Left lung (tissue), 14 donors: Measurements from ENCODE around the gene FGD3. TPM values are rescaled to one million over a fixed set of nuclear protein-coding genes. Genes with fewer than 3 reads are reported as not detected.
"Not testable (repeated sequence)": the region's sequence is repeated elsewhere in the genome, so short reads cannot be mapped to it uniquely, and the experiment has no call there.

Experiments used
- ATAC-seq: fragments of 200-7000 bp; cut with Tn5 transposase; one replicate; pipeline ENCODE4 v1.9.1; 2020; ENCODE audit warnings: moderate library complexity
- DNase-seq, 4 donors: peaks; one replicate each; pipeline ENCODE4 v3.0.0-alpha.2; 2013 to 2020
- H3K27ac ChIP-seq, 2 donors: fragments of 200-600 bp; sonication (generic) in 1 of 2; one replicate each; pipeline versions ENCODE4 v1.5.0 to v1.8.0; 2020 to 2021
- H3K27me3 ChIP-seq, 2 donors: fragments of 200-600 bp; sonication (generic) in 1 of 2; one replicate each; pipeline versions ENCODE4 v1.5.0 to v1.8.0; 2020 to 2021
- H3K36me3 ChIP-seq, 2 donors: fragments of 200-600 bp; sonication (generic) in 1 of 2; one replicate each; pipeline versions ENCODE4 v1.5.0 to v1.8.0; 2020 to 2021
- H3K4me1 ChIP-seq, 2 donors: fragments of 200-600 bp; one replicate each; pipeline ENCODE4 v1.8.0; 2021
- H3K4me3 ChIP-seq, 2 donors: fragments of 200-600 bp; sonication (generic) in 1 of 2; one replicate each; pipeline versions ENCODE4 v1.5.0 to v1.8.0; 2020 to 2021; ENCODE audit warnings: mild to moderate bottlenecking in 1 of 2
- H3K9me3 ChIP-seq, 2 donors: fragments of 200-600 bp; sonication (generic) in 1 of 2; one replicate each; pipeline versions ENCODE4 v1.5.0 to v1.8.0; 2020 to 2021
- intact Hi-C, 2 donors: fragments of 100-400 bp; cut with DNase I; formaldehyde crosslinking; loops; one replicate each; pipeline versions ENCODE4 v1.11.2 to v1.14.2; 2022
- long read RNA-seq, 12 donors: library from polyadenylated mRNA in 2 of 12; unstranded in 2 of 12; transcript quantifications; one replicate each; pipeline ENCODE4 v2.0.0 and lab custom pipeline, GENCODE V29; 2019 to 2026
- polyA plus RNA-seq, 6 donors: library from polyadenylated mRNA; unstranded; fragments of 120-200 nt; gene quantifications; one replicate each; pipeline ENCODE4 v1.2.1, GENCODE V29; 2013; ENCODE audit not compliant: insufficient read length in 6 of 6
- total RNA-seq, 2 donors: library from RNA; stranded (reverse); fragmentation: NEBNext Ultra II Directional; extraction: Animal tissue kit (Norgen Biotek cat#: 25700); gene quantifications; one replicate each; pipeline ENCODE4 v1.2.1, GENCODE V29; 2021
- TF ChIP-seq, protein P1 (sequence below), 2 donors: fragments of 200-600 bp; sonication (generic) in 1 of 2; IDR thresholded peaks; one replicate each; pipeline versions ENCODE4 v1.5.0 to v1.8.0; 2021; ENCODE audit warnings: antibody characterized with exemption in 2 of 2
- donor health status: DM: no; HTN: yes; CAD: no.
- donor health status: DM: no; HTN: no; CAD: no.

Gene FGD3, protein sequence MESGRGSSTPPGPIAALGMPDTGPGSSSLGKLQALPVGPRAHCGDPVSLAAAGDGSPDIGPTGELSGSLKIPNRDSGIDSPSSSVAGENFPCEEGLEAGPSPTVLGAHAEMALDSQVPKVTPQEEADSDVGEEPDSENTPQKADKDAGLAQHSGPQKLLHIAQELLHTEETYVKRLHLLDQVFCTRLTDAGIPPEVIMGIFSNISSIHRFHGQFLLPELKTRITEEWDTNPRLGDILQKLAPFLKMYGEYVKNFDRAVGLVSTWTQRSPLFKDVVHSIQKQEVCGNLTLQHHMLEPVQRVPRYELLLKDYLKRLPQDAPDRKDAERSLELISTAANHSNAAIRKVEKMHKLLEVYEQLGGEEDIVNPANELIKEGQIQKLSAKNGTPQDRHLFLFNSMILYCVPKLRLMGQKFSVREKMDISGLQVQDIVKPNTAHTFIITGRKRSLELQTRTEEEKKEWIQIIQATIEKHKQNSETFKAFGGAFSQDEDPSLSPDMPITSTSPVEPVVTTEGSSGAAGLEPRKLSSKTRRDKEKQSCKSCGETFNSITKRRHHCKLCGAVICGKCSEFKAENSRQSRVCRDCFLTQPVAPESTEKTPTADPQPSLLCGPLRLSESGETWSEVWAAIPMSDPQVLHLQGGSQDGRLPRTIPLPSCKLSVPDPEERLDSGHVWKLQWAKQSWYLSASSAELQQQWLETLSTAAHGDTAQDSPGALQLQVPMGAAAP
- total RNA-seq (10 to 100 TPM; 17.2 to 29.9 TPM), polyA plus RNA-seq (1 to 10 TPM; 4.2 to 8.8 (median 6.6) TPM)
- long read RNA-seq, donor 1, partial matches to known transcripts, result 0 of 4 reads
- long read RNA-seq, donor 1, other reads (novel, unspliced or antisense), result 0 of 4 reads
- long read RNA-seq, donor 2, result 0 reads
- long read RNA-seq, donor 3, result 0 reads
- long read RNA-seq, donor 4, partial matches to known transcripts, result 4 of 7 reads
- long read RNA-seq, donor 4, other reads (novel, unspliced or antisense), result 0 of 7 reads
- long read RNA-seq, donor 5, partial matches to known transcripts, result 5 of 6 reads
- long read RNA-seq, donor 5, other reads (novel, unspliced or antisense), result 0 of 6 reads
- long read RNA-seq, donor 6, result 0 reads
- long read RNA-seq, donor 7, result 0 reads
- long read RNA-seq, donor 8, result 0 reads
- long read RNA-seq, donor 9, result 0 reads
- long read RNA-seq, donor 10, transcript FGD3-205 (18 exons, 3,057 nt), result major isoform, 5 of 9 reads
- long read RNA-seq, donor 10, partial matches to known transcripts, result 4 of 9 reads
- long read RNA-seq, donor 10, other reads (novel, unspliced or antisense), result 0 of 9 reads
- long read RNA-seq, donor 11, partial matches to known transcripts, result 5 of 6 reads
- long read RNA-seq, donor 11, other reads (novel, unspliced or antisense), result 0 of 6 reads
- long read RNA-seq, donor 12, partial matches to known transcripts, result 0 of 1 reads
- long read RNA-seq, donor 12, other reads (novel, unspliced or antisense), result 0 of 1 reads

DNA sequence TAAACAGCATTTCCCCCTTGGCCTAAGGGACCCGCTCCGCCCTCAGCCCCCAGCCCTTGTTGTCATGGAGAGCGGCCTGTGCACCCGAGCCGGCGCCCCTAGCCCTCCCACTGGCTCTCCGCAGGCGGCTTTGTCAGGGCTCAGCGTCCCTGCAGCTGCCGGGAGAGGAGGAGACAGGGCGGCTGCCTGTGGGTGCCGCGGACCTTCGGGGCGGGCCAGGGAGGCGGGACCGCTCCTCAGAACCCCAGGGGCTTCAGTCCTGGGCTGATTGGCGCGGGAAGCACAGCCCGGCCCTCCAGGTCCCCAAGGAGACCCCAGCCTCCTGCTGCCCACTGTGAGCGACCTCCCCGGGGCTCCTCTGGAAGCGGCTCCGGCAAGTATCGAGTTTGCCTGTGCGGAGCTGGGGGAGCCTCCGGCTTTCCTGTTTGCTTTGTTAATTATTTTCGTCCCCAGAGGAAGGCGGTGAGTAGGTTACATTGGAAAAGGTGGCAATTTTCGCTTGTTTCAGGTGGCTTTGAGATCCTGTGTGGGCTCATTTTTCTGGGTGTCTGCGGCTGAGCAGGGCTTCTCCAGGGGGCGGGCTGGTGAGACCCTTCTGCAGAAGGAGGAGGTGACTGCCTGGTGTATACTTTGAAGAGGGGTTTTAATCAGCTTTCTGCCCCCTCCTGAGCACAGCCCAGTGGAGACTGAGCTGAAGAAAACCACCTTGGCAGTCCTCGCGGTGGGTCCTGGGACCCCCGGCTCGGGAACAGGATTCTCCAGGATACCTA is at the start of gene FGD3:
FGD3 (plus strand) TSS at position 256 of the 770 bp plus-strand sequence. CDS start 28,734 bp downstream, outside the sequence.
- H3K27me3 ChIP-seq, result peaks cover 0 to 35% of the 10 kb centered on the region in 2 donors
- peak in 2 of 4 donors; percentile 53 to 86 for DNase-seq
- intact Hi-C loops, result no loop called here
- H3K4me3 ChIP-seq, result peak within 1 kb of the TSS; percentile 42 to 47
- TF ChIP-seq, protein P1, sequence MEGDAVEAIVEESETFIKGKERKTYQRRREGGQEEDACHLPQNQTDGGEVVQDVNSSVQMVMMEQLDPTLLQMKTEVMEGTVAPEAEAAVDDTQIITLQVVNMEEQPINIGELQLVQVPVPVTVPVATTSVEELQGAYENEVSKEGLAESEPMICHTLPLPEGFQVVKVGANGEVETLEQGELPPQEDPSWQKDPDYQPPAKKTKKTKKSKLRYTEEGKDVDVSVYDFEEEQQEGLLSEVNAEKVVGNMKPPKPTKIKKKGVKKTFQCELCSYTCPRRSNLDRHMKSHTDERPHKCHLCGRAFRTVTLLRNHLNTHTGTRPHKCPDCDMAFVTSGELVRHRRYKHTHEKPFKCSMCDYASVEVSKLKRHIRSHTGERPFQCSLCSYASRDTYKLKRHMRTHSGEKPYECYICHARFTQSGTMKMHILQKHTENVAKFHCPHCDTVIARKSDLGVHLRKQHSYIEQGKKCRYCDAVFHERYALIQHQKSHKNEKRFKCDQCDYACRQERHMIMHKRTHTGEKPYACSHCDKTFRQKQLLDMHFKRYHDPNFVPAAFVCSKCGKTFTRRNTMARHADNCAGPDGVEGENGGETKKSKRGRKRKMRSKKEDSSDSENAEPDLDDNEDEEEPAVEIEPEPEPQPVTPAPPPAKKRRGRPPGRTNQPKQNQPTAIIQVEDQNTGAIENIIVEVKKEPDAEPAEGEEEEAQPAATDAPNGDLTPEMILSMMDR (IDR thresholded peaks at IDR 0.05), result no peak
- no peaks in the 10 kb centered on the region for H3K9me3 ChIP-seq
- peaks cover 3 to 14% of the 10 kb centered on the region in 2 donors for H3K4me1 ChIP-seq
- no peak within 1 kb of the TSS for H3K27ac ChIP-seq
- ATAC-seq, result peak; percentile 89
- no peaks in the 10 kb centered on the region for H3K36me3 ChIP-seq

DNA sequence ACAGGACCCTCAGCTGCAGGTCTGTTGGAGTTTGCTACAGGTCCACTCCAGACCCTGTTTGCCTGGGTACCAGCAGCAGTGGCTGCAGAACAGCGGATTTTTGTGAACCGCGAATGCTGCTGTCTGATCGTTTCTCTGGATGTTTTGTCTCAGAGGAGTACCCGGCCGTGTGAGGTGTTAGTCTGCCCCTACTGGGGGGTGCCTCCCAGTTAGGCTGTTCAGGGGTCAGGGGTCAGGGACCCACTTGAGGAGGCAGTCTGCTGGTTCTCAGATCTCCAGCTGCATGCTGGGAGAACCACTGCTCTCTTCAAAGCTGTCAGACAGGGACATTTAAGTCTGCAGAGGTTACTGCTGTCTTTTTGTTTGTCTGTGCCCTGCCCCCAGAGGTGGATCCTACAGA is 42.2 kb upstream of the FGD3 start:
- H3K27me3 ChIP-seq, DNase-seq, H3K9me3 ChIP-seq, ATAC-seq, H3K27ac ChIP-seq, intact Hi-C loops, H3K36me3 ChIP-seq, H3K4me1 ChIP-seq, H3K4me3 ChIP-seq: not testable (repeated sequence)

DNA sequence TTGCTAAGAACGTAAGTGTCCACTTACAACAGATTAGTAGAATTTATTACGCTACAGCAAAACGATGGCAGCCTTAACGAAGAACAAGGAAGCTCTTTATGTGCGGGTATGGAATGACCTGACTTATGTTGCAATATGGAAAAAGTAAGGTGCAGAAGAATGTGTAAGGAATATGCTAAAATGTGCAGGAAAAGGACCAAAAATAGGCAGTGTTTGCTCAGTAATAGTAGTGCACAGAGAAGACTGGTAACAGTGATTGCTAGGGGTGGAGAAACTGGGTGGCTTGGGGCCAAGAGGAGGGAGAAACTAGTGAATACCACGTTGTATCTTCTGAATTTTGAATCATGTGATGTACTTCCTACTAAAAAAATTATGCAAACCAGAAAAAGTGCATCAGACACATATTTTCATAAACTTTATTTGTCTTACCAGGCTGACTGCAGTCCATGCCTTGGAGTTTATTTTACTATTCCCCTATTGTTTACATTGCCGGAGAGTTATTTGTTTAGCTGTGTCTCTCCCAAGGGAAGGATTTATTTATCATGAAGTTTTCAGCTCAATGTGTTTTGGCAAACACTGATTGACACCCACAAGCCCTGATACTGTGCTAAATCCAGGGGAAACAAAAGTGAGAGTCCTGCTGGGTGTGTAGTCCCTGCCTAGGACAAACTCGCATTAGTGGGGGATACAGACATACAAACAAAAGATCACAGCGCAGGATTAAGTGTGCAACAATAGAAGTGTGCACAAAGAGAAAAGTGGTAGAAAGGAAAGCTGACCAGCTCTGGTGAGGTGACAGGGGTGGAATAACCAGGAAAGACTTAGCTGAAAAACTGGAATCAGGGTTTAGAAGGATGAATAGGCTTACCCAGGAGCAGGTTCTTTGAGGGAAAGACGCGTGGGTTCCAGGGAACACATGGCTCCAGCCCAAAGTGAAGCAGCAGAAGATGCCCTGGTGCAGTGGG is 35.5 kb upstream of the FGD3 start:
- TF ChIP-seq, protein P1 (IDR thresholded peaks at IDR 0.05), result no peak
- H3K27me3 ChIP-seq, result peaks cover 0 to 5% of the 10 kb centered on the region in 2 donors
- DNase-seq (peak in 2 of 4 donors; percentile 3 to 30), ATAC-seq (peak; percentile 49)
- peaks cover 0 to 8% of the 10 kb centered on the region in 2 donors for H3K4me1 ChIP-seq
- no peaks in the 10 kb centered on the region for H3K36me3 ChIP-seq
- no peaks in the 10 kb centered on the region for H3K9me3 ChIP-seq
- intact Hi-C loops, result no loop called here
- H3K4me3 ChIP-seq, result no peak overlapping the region
- no peak overlapping the region for H3K27ac ChIP-seq

DNA sequence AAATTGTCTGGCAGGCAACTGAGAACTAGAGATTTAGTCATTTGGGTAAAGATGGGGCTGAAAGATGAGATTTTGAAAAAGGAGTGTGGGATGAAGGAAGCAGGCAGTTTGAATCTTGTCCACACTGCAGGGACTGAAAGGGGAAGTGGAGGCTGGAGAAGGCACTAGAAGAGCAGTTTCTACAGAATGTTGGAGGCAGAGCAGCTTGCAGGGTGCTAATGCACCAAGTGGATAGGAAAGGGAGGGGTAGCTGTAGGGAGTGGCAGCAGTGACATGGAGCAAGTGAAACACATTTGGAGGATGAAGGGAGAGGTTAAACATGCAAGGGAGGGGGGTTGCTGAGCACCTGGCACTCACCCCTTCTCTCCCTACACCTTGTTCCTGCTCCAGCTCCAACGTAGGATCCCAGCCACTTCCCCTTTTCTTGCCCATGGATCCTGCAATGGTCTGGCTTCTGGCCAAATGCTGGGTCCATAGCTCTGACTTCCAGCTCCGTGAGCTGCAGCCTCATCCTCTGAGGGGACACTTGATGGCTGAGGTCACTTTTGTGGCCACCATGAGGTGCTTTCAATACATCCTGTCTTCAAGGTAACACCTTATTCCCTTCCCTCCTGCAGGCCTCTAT is 30.0 kb upstream of the FGD3 start:
- TF ChIP-seq, protein P1 (IDR thresholded peaks at IDR 0.05), result no peak
- H3K27ac ChIP-seq, result no peak overlapping the region
- no peak for DNase-seq
- no peak overlapping the region for H3K4me3 ChIP-seq
- H3K4me1 ChIP-seq, result peaks cover 0 to 3% of the 10 kb centered on the region in 2 donors
- H3K9me3 ChIP-seq, result no peaks in the 10 kb centered on the region
- no peaks in the 10 kb centered on the region for H3K27me3 ChIP-seq
- no peaks in the 10 kb centered on the region for H3K36me3 ChIP-seq
- ATAC-seq, result no peak
- intact Hi-C loops, result no loop called here
